Transverse colon (tissue), 3 donors: ENCODE measurements around the gene SMIM5.

Source experiments
- EP300 ChIP-seq: sonication (generic); formaldehyde crosslinking; IDR thresholded peaks from one replicate; pipeline ENCODE4 v1.6.1; 2017; ENCODE audit warnings: antibody characterized with exemption, low read depth
- POLR2A ChIP-seq: fragments of 450-650 bp; IDR thresholded peaks from one replicate; pipeline ENCODE4 v1.6.1; 2016; ENCODE audit warnings: antibody characterized with exemption, mild to moderate bottlenecking, moderate library complexity
- TF ChIP-seq, protein P1 (sequence below), 5 experiments: fragments of 200-600 bp in 3 of 5; fragments of 450-650 bp in 2 of 5; sonication (generic) in 3 of 5; IDR thresholded peaks; 1 replicate in 2 of 5; 2 replicates in 3 of 5; pipeline ENCODE4 v1.5.1; 2016 to 2017; ENCODE audit warnings: antibody characterized with exemption in 5 of 5, inconsistent platforms in 3 of 5, mild to moderate bottlenecking in 2 of 5, moderate library complexity in 1 of 5

- TF ChIP-seq, protein P1, sequence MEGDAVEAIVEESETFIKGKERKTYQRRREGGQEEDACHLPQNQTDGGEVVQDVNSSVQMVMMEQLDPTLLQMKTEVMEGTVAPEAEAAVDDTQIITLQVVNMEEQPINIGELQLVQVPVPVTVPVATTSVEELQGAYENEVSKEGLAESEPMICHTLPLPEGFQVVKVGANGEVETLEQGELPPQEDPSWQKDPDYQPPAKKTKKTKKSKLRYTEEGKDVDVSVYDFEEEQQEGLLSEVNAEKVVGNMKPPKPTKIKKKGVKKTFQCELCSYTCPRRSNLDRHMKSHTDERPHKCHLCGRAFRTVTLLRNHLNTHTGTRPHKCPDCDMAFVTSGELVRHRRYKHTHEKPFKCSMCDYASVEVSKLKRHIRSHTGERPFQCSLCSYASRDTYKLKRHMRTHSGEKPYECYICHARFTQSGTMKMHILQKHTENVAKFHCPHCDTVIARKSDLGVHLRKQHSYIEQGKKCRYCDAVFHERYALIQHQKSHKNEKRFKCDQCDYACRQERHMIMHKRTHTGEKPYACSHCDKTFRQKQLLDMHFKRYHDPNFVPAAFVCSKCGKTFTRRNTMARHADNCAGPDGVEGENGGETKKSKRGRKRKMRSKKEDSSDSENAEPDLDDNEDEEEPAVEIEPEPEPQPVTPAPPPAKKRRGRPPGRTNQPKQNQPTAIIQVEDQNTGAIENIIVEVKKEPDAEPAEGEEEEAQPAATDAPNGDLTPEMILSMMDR (IDR thresholded peaks at IDR 0.05): peak; percentile 24 to 56 (median 49)
- TF ChIP-seq EP300 (no peak), POLR2A (no peak)
Observed at GRCh38 chr17:75625813-75626486, 7.3 kb upstream of the SMIM5 start.
